SK-N-SH treated with all-trans-retinoic acid at 6 μM for 48 hours (cell line): ENCODE measurements around the gene THSD4.

Experiments used
- CSRNP3 ChIP-seq: fragments of 250-450 bp; sonication (Bioruptor Pico); IDR thresholded peaks from 2 replicates; pipeline ENCODE4 v1.5.1; 2021; ENCODE audit warnings: mild to moderate bottlenecking, moderate library complexity
- ESRRG ChIP-seq: fragments of 250-450 bp; sonication (Bioruptor Pico); IDR thresholded peaks from 2 replicates; pipeline ENCODE4 v1.6.1; 2021; ENCODE audit warnings: mild to moderate bottlenecking

- no peak for TF ChIP-seq ESRRG (CRISPR knock-in tag)
- TF ChIP-seq CSRNP3 (CRISPR knock-in tag) = no peak
Measured at GRCh38 chr15:71082803-71083202, 32.5 kb upstream of the THSD4 start.
